Activated CD4-positive, alpha-beta T cell treated with anti-CD3 and anti-CD28 coated beads for 36 hours (primary cell): ENCODE data around the gene KRT33B. TPM values are rescaled to one million over a fixed set of nuclear protein-coding genes. Genes with fewer than 3 reads are reported as not detected.
"Not testable (repeated sequence)": the region's sequence is repeated elsewhere in the genome, so short reads cannot be mapped to it uniquely, and the experiment has no call there.

Experiments used
- ATAC-seq: fragments of 200-7000 bp; cut with Tn5 transposase; one replicate; pipeline ENCODE4 v1.10.0; 2021; ENCODE audit warnings: mild to moderate bottlenecking, moderate library complexity
- CTCF ChIA-PET: fragments of 350-600 bp; sonication (Branson Sonifier 250); formaldehyde crosslinking; loops from one replicate; lab custom pipeline; 2021; ENCODE audit warnings: antibody characterized with exemption; lab: Charles Lee
- POLR2A ChIA-PET: fragments of 350-600 bp; sonication (Branson Sonifier 250); formaldehyde crosslinking; loops from one replicate; lab custom pipeline; 2021; ENCODE audit warnings: antibody characterized with exemption, inconsistent platforms; lab: Charles Lee
- DNase-seq: peaks from one replicate; pipeline ENCODE4 v3.0.0-alpha.2; 2020
- H3K27ac Mint-ChIP-seq: one replicate; pipeline ENCODE4 v1.8.0; 2021; ENCODE audit warnings: mixed read lengths
- H3K27me3 Mint-ChIP-seq: one replicate; pipeline ENCODE4 v1.8.0; 2021; ENCODE audit warnings: mixed read lengths
- H3K36me3 Mint-ChIP-seq: one replicate; pipeline ENCODE4 v1.8.0; 2021; ENCODE audit warnings: low read depth, mixed read lengths
- H3K4me1 Mint-ChIP-seq: one replicate; pipeline ENCODE4 v1.8.0; 2021; ENCODE audit warnings: mixed read lengths
- H3K4me3 Mint-ChIP-seq: one replicate; pipeline ENCODE4 v1.8.0; 2021; ENCODE audit warnings: mild to moderate bottlenecking, moderate library complexity, mixed read lengths
- H3K9me3 Mint-ChIP-seq: one replicate; pipeline ENCODE4 v1.8.0; 2021; ENCODE audit warnings: low read depth, mixed read lengths
- intact Hi-C, 2 experiments: fragments of 100-400 bp; cut with DNase I in 1 of 2; cut with micrococcal nuclease in 1 of 2; formaldehyde crosslinking; loops; one replicate each; pipeline versions ENCODE4 v1.14.2 to v1.15.1; 2022 to 2024; cut with DNase I, micrococcal nuclease
- total RNA-seq, 2 experiments: library from RNA; stranded (reverse); gene quantifications; one replicate each; pipeline ENCODE4 v1.2.3, GENCODE V29; 2021

KRT33B gene
- total RNA-seq, 2 experiments from 2014 or later, result not detected

DNA sequence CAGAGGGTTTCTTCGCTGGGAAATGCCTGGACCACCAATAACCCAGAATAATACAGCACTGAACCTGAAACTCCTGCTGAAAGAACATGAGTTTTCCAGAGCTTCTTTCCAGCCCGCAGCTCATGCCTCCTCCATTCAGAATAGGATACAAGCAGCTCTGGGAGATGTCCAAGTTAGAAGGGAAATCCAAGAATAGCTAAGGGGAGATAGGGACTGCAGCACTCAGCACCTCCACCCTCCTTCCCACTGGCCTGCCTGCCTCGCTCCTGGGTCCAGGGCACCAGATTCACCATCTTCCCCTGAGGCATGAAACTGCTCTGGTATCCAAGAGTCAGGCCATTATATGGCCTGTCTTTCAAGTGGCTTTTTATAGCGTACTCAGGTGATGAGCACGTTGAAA lies 23.7 kb upstream of the KRT33B start:
- H3K27me3 Mint-ChIP-seq, result peaks cover 5% of the 10 kb centered on the region
- no peak overlapping the region for H3K4me3 Mint-ChIP-seq
- no peaks in the 10 kb centered on the region for H3K9me3 Mint-ChIP-seq
- no peak for DNase-seq
- CTCF ChIA-PET, result no interaction called here
- no peaks in the 10 kb centered on the region for H3K4me1 Mint-ChIP-seq
- ATAC-seq, result no peak
- intact Hi-C loops, result no loop called here
- no peaks in the 10 kb centered on the region for H3K36me3 Mint-ChIP-seq
- POLR2A ChIA-PET, result no interaction called here
- H3K27ac Mint-ChIP-seq, result no peak overlapping the region

DNA sequence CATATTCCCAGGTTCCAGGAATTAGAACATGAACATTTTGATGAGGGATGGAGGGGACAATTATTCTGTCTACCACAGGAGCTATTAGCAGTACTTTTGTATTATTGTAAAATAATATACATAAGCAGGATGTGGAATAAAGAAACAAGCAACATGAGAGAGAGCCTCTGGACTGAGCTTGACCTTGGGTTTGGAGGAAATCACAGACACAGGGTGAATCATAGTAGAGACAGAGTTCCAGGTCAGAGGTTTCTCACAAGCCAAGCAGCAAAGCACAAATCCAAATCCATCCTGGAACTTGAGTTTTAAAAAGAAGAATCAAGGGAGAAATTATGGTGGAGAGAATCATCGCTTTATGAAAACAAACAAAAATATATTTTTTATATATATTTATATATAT lies 22.7 kb upstream of the KRT33B start:
- Mint-ChIP-seq H3K27me3 (peaks cover 5% of the 10 kb centered on the region), H3K4me1 (no peaks in the 10 kb centered on the region), H3K9me3 (peaks cover 5% of the 10 kb centered on the region), H3K36me3 (no peaks in the 10 kb centered on the region), H3K4me3 (no peak overlapping the region), H3K27ac (no peak overlapping the region)
- ATAC-seq (no peak), DNase-seq (no peak)
- ChIA-PET CTCF (no interaction called here), POLR2A (no interaction called here)
- intact Hi-C loops, result no loop called here

DNA sequence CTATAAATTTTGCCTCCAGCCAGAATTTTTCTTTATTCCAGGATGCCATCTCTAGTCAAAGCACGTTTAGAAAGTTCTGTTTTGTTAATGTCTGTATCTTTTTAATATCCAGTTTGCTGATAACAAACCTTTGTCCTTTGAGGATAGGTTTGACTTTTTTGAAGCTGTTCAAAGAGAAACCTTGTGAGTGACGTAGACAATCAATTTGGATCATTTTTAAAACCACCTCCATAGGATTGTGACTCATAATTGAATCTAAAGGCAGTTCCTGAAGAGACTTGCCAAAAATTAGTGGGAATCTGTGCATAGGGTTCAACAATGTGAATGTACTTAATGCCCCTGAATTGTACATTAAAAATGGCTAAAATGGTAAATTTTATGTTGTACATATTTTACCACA lies 21.9 kb upstream of the KRT33B start:
- no peaks in the 10 kb centered on the region for H3K36me3 Mint-ChIP-seq
- ATAC-seq, result no peak
- no peak overlapping the region for H3K4me3 Mint-ChIP-seq
- peaks cover 8% of the 10 kb centered on the region for H3K9me3 Mint-ChIP-seq
- CTCF ChIA-PET, result interaction anchor here (0.8 kb wide), 1 partner anchor 12 kb away, joined by 3 read pairs; no protein-coding TSS in a partner anchor
- no peak overlapping the region for H3K27ac Mint-ChIP-seq
- no peak for DNase-seq
- intact Hi-C loops, result no loop called here
- peaks cover 5% of the 10 kb centered on the region for H3K27me3 Mint-ChIP-seq
- POLR2A ChIA-PET, result no interaction called here
- H3K4me1 Mint-ChIP-seq, result no peaks in the 10 kb centered on the region

DNA sequence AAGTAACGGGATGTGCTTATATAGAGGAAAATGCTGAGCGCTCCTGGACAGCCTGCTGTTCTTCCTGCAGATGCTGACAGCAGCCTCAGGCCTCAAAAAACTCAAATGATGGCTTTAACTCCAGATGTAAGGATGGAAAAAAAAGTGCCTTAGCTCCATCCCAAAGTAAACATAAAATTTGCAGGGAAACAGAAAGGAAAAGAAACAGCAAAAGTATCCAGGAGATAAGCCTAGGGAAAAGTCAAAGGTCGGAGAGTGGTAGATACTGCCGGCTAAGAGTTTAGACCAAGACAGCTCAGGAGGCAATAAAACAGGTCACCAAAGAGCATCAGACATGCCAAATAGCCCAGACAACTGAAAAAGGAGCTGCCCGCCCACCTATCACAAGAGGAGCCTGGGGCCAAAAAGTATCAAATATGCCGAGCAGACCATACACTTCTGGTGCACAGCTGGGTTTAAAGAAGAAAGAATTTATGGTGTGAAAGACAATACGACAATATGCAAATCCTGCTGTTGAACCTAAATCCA lies 20.9 kb upstream of the KRT33B start:
- ChIA-PET CTCF (interaction anchor here (0.8 to 1.3 kb wide), 3 partner anchors 13 to 138 kb away, joined by 3 to 4 read pairs (median 3); no protein-coding TSS in a partner anchor), POLR2A (no interaction called here)
- peaks cover 5% of the 10 kb centered on the region for H3K27me3 Mint-ChIP-seq
- intact Hi-C loops, result no loop called here
- ATAC-seq (no peak), DNase-seq (no peak)
- H3K27ac Mint-ChIP-seq, result no peak overlapping the region
- H3K36me3 Mint-ChIP-seq, result no peaks in the 10 kb centered on the region
- no peak overlapping the region for H3K4me3 Mint-ChIP-seq
- no peaks in the 10 kb centered on the region for H3K4me1 Mint-ChIP-seq
- H3K9me3 Mint-ChIP-seq, result peaks cover 12% of the 10 kb centered on the region

DNA sequence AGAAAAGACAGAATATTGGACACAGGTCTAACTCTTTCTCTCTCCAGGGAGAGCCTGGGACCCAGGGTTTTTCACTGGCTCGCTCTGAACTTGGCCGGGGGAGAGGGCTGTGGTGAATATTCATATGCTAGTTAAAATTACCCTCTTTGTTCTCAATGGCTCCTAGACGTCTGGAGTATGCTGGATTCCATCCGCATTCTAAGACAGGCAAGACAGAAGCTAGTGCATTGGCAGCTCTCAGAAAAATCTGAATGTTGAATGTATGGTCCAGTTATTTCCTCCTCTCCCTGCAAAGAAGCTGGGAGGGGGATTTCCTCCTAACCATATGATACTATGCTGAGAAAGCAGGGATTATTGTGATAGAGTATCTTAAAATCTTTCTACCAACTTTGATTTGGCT lies 18.1 kb upstream of the KRT33B start:
- Mint-ChIP-seq H3K4me1 (no peaks in the 10 kb centered on the region), H3K9me3 (peaks cover 12% of the 10 kb centered on the region), H3K4me3 (no peak overlapping the region), H3K27me3 (peaks cover 5% of the 10 kb centered on the region), H3K36me3 (no peaks in the 10 kb centered on the region), H3K27ac (no peak overlapping the region)
- ATAC-seq, result no peak
- ChIA-PET CTCF (interaction anchor here (0.5 to 0.7 kb wide), 2 partner anchors 92 to 204 kb away, joined by 4 to 5 read pairs; no protein-coding TSS in a partner anchor), POLR2A (no interaction called here)
- intact Hi-C loops, result no loop called here
- DNase-seq, result no peak

DNA sequence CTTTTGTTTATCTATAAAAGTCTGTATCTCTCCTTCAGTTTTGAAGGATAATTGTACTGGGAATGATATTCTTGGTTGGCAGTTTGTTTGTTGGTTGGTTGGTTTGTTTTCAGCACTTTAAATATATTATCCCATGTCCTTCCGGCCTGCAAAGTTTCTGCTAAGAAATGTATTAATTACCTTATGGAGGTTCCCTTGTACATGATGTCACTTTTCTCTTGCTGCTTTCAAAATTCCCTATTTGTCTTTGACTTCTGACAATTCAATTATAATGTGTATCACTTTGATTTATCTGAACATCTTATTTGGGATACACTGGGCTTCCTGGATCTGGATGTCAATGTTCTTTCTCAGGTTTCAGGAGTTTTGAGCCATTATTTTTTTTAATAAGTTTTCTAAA lies 16.6 kb upstream of the KRT33B start:
- Mint-ChIP-seq H3K27me3 (peaks cover 3% of the 10 kb centered on the region), H3K36me3 (no peaks in the 10 kb centered on the region), H3K4me3 (no peak overlapping the region), H3K9me3 (peaks cover 12% of the 10 kb centered on the region), H3K4me1 (no peaks in the 10 kb centered on the region), H3K27ac (no peak overlapping the region)
- intact Hi-C loops, result no loop called here
- POLR2A ChIA-PET, result no interaction called here
- CTCF ChIA-PET, result no interaction called here
- DNase-seq, result no peak
- no peak for ATAC-seq

DNA sequence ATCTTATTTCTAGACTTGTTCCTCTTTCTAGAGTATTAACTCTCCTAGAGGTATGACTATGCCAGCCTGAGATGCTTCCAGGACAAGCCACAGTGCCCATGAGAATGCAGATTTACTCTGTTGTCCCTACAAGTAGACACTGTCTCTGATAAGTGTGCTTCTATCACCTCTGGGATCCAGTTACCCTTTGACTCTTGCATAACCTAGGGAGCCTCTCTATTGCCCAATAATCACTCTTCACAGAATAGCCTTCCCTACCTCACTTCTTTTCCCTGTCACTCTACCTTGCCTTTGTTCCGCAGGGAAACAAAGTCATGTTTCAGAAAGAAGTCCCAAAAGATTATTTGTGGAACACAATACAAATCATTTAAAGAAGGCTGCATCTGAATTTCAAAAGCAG lies 14.1 kb upstream of the KRT33B start:
- CTCF ChIA-PET, result no interaction called here

DNA sequence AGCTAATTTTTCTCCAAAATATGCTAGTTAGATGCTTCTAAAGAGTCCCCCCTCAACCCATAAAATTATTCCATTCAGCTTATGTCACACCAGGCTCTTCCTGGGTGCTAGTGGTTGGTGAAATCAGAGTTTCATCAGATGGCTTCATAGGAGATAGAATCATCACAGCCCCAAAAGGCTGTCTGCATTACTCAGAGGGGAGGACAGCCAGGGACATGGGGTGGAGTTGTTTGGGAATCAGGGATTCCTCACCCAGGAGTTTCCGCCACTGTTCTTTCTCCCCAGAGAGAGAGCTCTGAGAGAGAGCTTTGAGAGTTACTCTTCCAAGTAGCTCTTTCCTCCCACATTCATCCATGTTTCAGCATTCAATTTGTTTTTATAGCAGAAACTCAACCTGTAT lies 12.8 kb upstream of the KRT33B start:
- POLR2A ChIA-PET, result no interaction called here

More for the DNA sequence above, 14.1 kb upstream of the KRT33B start:
- peaks cover 3% of the 10 kb centered on the region for H3K4me1 Mint-ChIP-seq
- intact Hi-C loops, result no loop called here
- no peak overlapping the region for H3K4me3 Mint-ChIP-seq
- H3K9me3 Mint-ChIP-seq, result peaks cover 12% of the 10 kb centered on the region
- H3K36me3 Mint-ChIP-seq, result no peaks in the 10 kb centered on the region
- no peak for ATAC-seq
- H3K27me3 Mint-ChIP-seq, result no peaks in the 10 kb centered on the region
- POLR2A ChIA-PET, result no interaction called here
- H3K27ac Mint-ChIP-seq, result no peak overlapping the region
- DNase-seq, result no peak

DNA sequence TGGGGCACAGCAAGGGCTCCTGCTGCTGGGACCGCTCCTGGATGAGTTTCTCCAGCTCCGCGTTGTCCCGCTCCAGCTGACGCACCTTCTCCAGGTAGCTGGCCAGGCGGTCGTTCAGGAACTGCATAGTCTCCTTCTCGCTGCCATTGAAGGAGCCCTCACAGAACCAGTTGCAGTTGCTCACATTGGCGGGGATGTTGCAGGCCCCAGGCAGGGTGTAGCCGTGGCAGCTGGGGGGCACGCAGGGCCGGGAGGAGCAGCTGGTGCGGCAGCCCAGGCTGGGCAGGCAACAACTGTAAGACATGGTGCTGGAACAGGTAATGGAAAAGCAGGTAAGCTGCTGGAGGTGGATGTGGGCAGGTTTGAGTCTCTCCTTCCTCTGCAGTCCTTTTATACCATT lies 12.3 kb upstream of the KRT33B start, which contains the start of gene KRT34:
Gene KRT34 (minus strand): TSS at position 364 of the 400 bp plus-strand sequence. CDS start 60 bp downstream, at position 304.
- H3K27ac Mint-ChIP-seq, intact Hi-C loops, H3K36me3 Mint-ChIP-seq, DNase-seq, POLR2A ChIA-PET, H3K27me3 Mint-ChIP-seq, H3K4me3 Mint-ChIP-seq, H3K9me3 Mint-ChIP-seq, ATAC-seq: not testable (repeated sequence)
- CTCF ChIA-PET, result interaction anchor here (0.8 to 1.6 kb wide), 2 partner anchors 31 to 52 kb away, joined by 3 read pairs; no protein-coding TSS in a partner anchor
- H3K4me1 Mint-ChIP-seq, result peaks cover 19% of the 10 kb centered on the region

More for the DNA sequence above, 12.8 kb upstream of the KRT33B start:
- H3K4me3 Mint-ChIP-seq, result no peak overlapping the region
- H3K9me3 Mint-ChIP-seq, result peaks cover 8% of the 10 kb centered on the region
- DNase-seq (no peak), ATAC-seq (no peak)
- no peak overlapping the region for H3K27ac Mint-ChIP-seq
- no peaks in the 10 kb centered on the region for H3K27me3 Mint-ChIP-seq
- no peaks in the 10 kb centered on the region for H3K36me3 Mint-ChIP-seq
- peaks cover 16% of the 10 kb centered on the region for H3K4me1 Mint-ChIP-seq
- CTCF ChIA-PET, result interaction anchor here (0.8 kb wide), 1 partner anchor 31 kb away, joined by 3 read pairs; no protein-coding TSS in a partner anchor
- intact Hi-C loops, result no loop called here

DNA sequence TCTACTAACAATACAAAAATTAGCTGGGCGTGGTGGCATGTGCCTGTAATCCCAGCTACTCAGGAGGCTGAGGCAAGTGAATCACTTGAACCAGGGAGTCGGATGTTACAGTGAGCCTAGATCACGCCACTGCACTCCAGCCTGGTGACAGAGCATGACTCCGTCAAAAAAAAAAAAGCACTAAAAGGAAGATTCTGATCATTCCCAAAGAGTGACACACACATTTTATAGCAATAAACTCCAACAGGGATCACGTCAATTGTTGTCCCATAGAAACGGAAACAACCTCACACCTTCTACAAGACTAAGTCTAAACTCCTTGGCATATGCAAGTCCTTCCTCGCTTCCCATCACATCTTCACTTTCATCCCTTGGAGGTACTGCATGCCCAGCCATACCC lies 10.5 kb upstream of the KRT33B start:
- intact Hi-C loops, ATAC-seq, DNase-seq, H3K4me3 Mint-ChIP-seq, H3K36me3 Mint-ChIP-seq, H3K27ac Mint-ChIP-seq, H3K27me3 Mint-ChIP-seq, H3K9me3 Mint-ChIP-seq, POLR2A ChIA-PET: not testable (repeated sequence)
- CTCF ChIA-PET, result interaction anchor here (0.7 to 1.6 kb wide), 4 partner anchors 38 to 268 kb away, joined by 3 to 4 read pairs (median 3); no protein-coding TSS in a partner anchor
- H3K4me1 Mint-ChIP-seq, result peaks cover 21% of the 10 kb centered on the region

DNA sequence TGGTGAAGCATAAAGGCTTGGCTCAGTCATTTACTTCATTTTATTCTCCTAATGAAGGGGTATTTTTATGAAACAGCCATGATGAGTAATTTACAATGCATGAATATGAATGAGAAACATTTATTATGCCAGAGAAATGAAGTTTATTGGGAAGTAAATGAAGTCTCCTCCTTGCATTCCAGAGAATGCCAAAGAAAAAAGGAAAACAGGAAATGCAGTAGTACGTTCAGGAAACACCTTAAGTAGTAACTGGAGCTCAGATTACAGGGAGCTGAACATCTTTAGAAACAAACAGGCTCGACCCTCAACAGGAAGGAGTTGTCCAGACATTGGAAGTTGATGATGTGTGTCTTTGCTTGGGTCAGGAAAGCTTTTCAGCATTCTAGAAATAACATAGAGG lies 7.9 kb upstream of the KRT33B start:
- DNase-seq, result no peak
- no peak for ATAC-seq
- Mint-ChIP-seq H3K9me3 (peaks cover 4% of the 10 kb centered on the region), H3K4me3 (no peak overlapping the region), H3K27ac (no peak overlapping the region), H3K27me3 (no peaks in the 10 kb centered on the region), H3K4me1 (peaks cover 21% of the 10 kb centered on the region), H3K36me3 (no peaks in the 10 kb centered on the region)
- intact Hi-C loops, result no loop called here
- CTCF ChIA-PET, result interaction anchor here (0.7 kb wide), 1 partner anchor 22 kb away, joined by 3 read pairs; no protein-coding TSS in a partner anchor
- POLR2A ChIA-PET, result no interaction called here

DNA sequence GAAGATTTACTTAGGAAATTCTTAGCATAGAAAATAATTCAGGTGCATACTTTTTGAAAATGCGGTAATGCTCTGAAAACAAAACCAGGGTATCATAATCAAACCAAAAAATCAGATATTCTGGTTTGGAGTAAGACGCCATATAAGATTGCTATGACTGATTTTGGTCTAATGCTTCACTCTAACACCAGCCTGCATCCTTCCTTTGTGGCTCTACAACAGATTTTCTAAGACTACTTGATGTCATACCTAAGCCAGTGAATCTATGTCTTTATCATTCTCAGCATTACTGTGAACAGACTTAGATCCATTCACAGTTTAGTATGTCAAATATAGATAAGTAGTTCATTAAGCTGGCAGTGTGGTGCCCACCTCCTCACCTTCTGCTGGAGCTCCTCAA lies 590 bp downstream of the KRT33B start:
- peaks cover 2% of the 10 kb centered on the region for H3K4me1 Mint-ChIP-seq
- H3K4me3 Mint-ChIP-seq, result no peak overlapping the region
- ATAC-seq (no peak), DNase-seq (no peak)
- no peaks in the 10 kb centered on the region for H3K27me3 Mint-ChIP-seq
- ChIA-PET POLR2A (no interaction called here), CTCF (interaction anchor here (0.7 to 3.7 kb wide), 2 partner anchors 19 to 325 kb away, joined by 3 to 22 read pairs; partner anchors contain the start of gene KRT33A)
- no peak overlapping the region for H3K27ac Mint-ChIP-seq
- H3K9me3 Mint-ChIP-seq, result no peaks in the 10 kb centered on the region
- H3K36me3 Mint-ChIP-seq, result no peaks in the 10 kb centered on the region
- intact Hi-C loops, result no loop called here
